Measurements from ENCODE around the gene SETD5. TPM values are rescaled to one million over a fixed set of nuclear protein-coding genes. Genes with fewer than 3 reads are reported as not detected.

Gene SETD5
- polyA plus RNA-seq, 1 donor (not counting 4 experiments of a cell fraction or from before 2014, with no cell fraction given): 37.8 TPM

- dilution Hi-C loops (cut with MboI; ENCODE audit: extremely low pct_ligation_motif_present, low sequenced_read_pairs): no loop called here
- FAIRE-seq: peak; percentile 61
- TF ChIP-seq, protein P1, sequence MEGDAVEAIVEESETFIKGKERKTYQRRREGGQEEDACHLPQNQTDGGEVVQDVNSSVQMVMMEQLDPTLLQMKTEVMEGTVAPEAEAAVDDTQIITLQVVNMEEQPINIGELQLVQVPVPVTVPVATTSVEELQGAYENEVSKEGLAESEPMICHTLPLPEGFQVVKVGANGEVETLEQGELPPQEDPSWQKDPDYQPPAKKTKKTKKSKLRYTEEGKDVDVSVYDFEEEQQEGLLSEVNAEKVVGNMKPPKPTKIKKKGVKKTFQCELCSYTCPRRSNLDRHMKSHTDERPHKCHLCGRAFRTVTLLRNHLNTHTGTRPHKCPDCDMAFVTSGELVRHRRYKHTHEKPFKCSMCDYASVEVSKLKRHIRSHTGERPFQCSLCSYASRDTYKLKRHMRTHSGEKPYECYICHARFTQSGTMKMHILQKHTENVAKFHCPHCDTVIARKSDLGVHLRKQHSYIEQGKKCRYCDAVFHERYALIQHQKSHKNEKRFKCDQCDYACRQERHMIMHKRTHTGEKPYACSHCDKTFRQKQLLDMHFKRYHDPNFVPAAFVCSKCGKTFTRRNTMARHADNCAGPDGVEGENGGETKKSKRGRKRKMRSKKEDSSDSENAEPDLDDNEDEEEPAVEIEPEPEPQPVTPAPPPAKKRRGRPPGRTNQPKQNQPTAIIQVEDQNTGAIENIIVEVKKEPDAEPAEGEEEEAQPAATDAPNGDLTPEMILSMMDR (optimal IDR thresholded peaks at IDR 0.05 in 1 of 3, IDR thresholded peaks at IDR 0.05 in 1 of 3, conservative IDR thresholded peaks at IDR 0.05 in 1 of 3; ENCODE audit: extremely low read depth in 1 of 3, insufficient read depth in 2 of 3, low read length in 3 of 3): no peak
- TF ChIP-seq EZH2 (IDR thresholded peaks at IDR 0.05; ENCODE audit: low read length): no peak
Observed at GRCh38 chr3:9362731-9363530, 34.5 kb upstream of the SETD5 start, which contains the start of gene THUMPD3. Gene THUMPD3 (plus strand): TSS chr3:9363054. CDS start chr3:9365069, 2,015 bp downstream.

GRCh38 chr3:9369508-9369907 is 27.9 kb upstream of the SETD5 start:
- Histone ChIP-seq H3K9me3 (ENCODE audit: control insufficient read depth, low read depth, low read length) (no peaks in the 10 kb centered on the region), H2AFZ (ENCODE audit: control insufficient read depth, low read length) (no peak overlapping the region), H3K9me1 (ENCODE audit: control insufficient read depth, extremely low read depth, insufficient read depth, low read length) (no peaks in the 10 kb centered on the region), H3K36me3 (ENCODE audit: control insufficient read depth in 2 of 2, extremely low read depth in 1 of 2, insufficient read depth in 2 of 2, low read length in 2 of 2) (peaks cover 20 to 21% of the 10 kb centered on the region in 2 experiments), H3K4me3 (ENCODE audit: control insufficient read depth in 2 of 3, extremely low read depth in 1 of 3, insufficient read depth in 2 of 3, low read depth in 1 of 3, low read length in 3 of 3) (no peak overlapping the region), H4K20me1 (ENCODE audit: control insufficient read depth, extremely low read depth, insufficient read depth, low read length) (no peaks in the 10 kb centered on the region), H3K79me2 (ENCODE audit: control insufficient read depth, insufficient read depth, low read length) (peaks cover 5% of the 10 kb centered on the region), H3K27ac (ENCODE audit: control insufficient read depth, insufficient read depth, low read length) (no peak overlapping the region), H3K9ac (ENCODE audit: control insufficient read depth, extremely low read depth, insufficient read depth, low read length) (no peak overlapping the region), H3K27me3 (ENCODE audit: control insufficient read depth, extremely low read depth, insufficient read depth, low read length) (no peaks in the 10 kb centered on the region), H3K4me1 (ENCODE audit: control insufficient read depth, extremely low read depth, insufficient read depth, low read length) (no peaks in the 10 kb centered on the region), H3K4me2 (ENCODE audit: control insufficient read depth, extremely low read depth, insufficient read depth, low read depth, low read length) (no peak overlapping the region)
- TF ChIP-seq, protein P1 (optimal IDR thresholded peaks at IDR 0.05 in 1 of 3, IDR thresholded peaks at IDR 0.05 in 1 of 3, conservative IDR thresholded peaks at IDR 0.05 in 1 of 3; ENCODE audit: extremely low read depth in 1 of 3, insufficient read depth in 2 of 3, low read length in 3 of 3): no peak
- FAIRE-seq (no peak), DNase-seq (ENCODE audit: low read depth, low spot score) (no peak)
- dilution Hi-C loops (cut with MboI; ENCODE audit: extremely low pct_ligation_motif_present, low sequenced_read_pairs): no loop called here

More at GRCh38 chr3:9362731-9363530, 34.5 kb upstream of the SETD5 start, which contains the start of gene THUMPD3:
- H3K9me1 ChIP-seq (ENCODE audit: control insufficient read depth, extremely low read depth, insufficient read depth, low read length): no peaks in the 10 kb centered on the region
- H3K27me3 ChIP-seq (ENCODE audit: control insufficient read depth, extremely low read depth, insufficient read depth, low read length): no peaks in the 10 kb centered on the region
- peaks cover 14% of the 10 kb centered on the region for H3K79me2 ChIP-seq (ENCODE audit: control insufficient read depth, insufficient read depth, low read length)
- H3K9me3 ChIP-seq (ENCODE audit: control insufficient read depth, low read depth, low read length): no peaks in the 10 kb centered on the region
- peak within 1 kb of the TSS; percentile 63 to 73 (median 69) for H3K4me3 ChIP-seq (ENCODE audit: control insufficient read depth in 2 of 3, extremely low read depth in 1 of 3, insufficient read depth in 2 of 3, low read depth in 1 of 3, low read length in 3 of 3)
- peaks cover 7 to 12% of the 10 kb centered on the region in 2 experiments for H3K36me3 ChIP-seq (ENCODE audit: control insufficient read depth in 2 of 2, extremely low read depth in 1 of 2, insufficient read depth in 2 of 2, low read length in 2 of 2)
- peak within 1 kb of the TSS; percentile 66 for H3K27ac ChIP-seq (ENCODE audit: control insufficient read depth, insufficient read depth, low read length)
- no peaks in the 10 kb centered on the region for H4K20me1 ChIP-seq (ENCODE audit: control insufficient read depth, extremely low read depth, insufficient read depth, low read length)
- peak within 1 kb of the TSS; percentile 62 for H2AFZ ChIP-seq (ENCODE audit: control insufficient read depth, low read length)
- no peaks in the 10 kb centered on the region for H3K4me1 ChIP-seq (ENCODE audit: control insufficient read depth, extremely low read depth, insufficient read depth, low read length)
- H3K4me2 ChIP-seq (ENCODE audit: control insufficient read depth, extremely low read depth, insufficient read depth, low read depth, low read length): peak within 1 kb of the TSS; percentile 68
- H3K9ac ChIP-seq (ENCODE audit: control insufficient read depth, extremely low read depth, insufficient read depth, low read length): peak within 1 kb of the TSS; percentile 83
- DNase-seq (ENCODE audit: low read depth, low spot score): no peak
